ENCODE data around the gene ITM2A. TPM values are rescaled to one million over a fixed set of nuclear protein-coding genes. Genes with fewer than 3 reads are reported as not detected.

Gene ITM2A
- total RNA-seq, 1 experiment from 2014 or later: 25.7 TPM

DNA sequence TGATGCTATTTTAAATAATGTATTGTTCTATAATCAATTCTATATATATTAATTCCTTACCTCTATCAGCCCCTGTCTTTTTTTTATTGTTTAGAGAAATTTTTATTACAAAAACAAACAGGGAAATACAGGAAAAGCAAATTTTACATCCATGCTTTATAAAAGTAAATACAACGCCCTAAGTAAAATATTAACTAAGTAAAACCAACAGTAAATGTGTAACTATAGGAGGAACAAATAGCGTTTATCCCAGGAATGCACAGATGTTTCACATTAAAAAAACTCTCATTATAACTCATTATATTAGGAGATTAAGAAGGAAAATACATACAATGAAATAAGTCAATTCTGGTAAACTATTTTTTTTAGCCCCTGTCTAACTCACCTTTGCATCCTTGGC, 8.2 kb upstream of the ITM2A start:
- Mint-ChIP-seq H3K27me3 (ENCODE audit: unreplicated experiment) (no peaks in the 10 kb centered on the region), H3K36me3 (ENCODE audit: insufficient read depth, unreplicated experiment) (no peaks in the 10 kb centered on the region), H3K4me3 (ENCODE audit: low read depth, unreplicated experiment) (no peak overlapping the region), H3K4me1 (ENCODE audit: low read depth, unreplicated experiment) (peaks cover 20% of the 10 kb centered on the region), H3K27ac (ENCODE audit: unreplicated experiment) (no peak overlapping the region), H3K9me3 (ENCODE audit: low read depth, unreplicated experiment) (peaks cover 4% of the 10 kb centered on the region)
- BruUV-seq (replicated peaks): no TSS peak
- intact Hi-C loops (cut with micrococcal nuclease; ENCODE audit: unreplicated experiment): no loop called here
- TF ChIP-seq CTCF (IDR thresholded peaks at IDR 0.05; ENCODE audit: unreplicated experiment): no peak
- no peak for DNase-seq
- CTCF ChIA-PET: no interaction called here

DNA sequence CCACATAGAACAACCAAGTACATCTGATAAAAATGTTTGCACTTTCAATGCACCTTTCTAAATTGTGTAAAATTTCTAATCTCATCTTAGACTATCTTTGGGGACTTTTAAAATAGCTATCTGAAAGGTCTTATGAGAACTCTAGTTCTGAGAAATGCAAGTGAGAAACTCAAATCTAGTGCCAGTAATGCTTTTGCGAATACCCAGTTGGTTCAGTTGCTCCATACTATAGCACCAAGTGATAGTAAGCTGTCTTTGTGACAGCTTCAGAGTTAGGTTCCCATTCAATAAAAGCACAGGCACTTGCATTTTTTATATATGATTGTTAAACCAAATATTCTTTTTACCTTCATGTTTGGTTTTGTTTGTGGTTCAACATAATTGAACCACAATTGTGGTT, 4.5 kb upstream of the ITM2A start:
- CTCF ChIA-PET: no interaction called here
- Mint-ChIP-seq H3K4me1 (ENCODE audit: low read depth, unreplicated experiment) (peaks cover 40% of the 10 kb centered on the region), H3K4me3 (ENCODE audit: low read depth, unreplicated experiment) (no peak overlapping the region), H3K9me3 (ENCODE audit: low read depth, unreplicated experiment) (peaks cover 3% of the 10 kb centered on the region), H3K27ac (ENCODE audit: unreplicated experiment) (no peak overlapping the region), H3K27me3 (ENCODE audit: unreplicated experiment) (no peaks in the 10 kb centered on the region), H3K36me3 (ENCODE audit: insufficient read depth, unreplicated experiment) (peaks cover 7% of the 10 kb centered on the region)
- no peak for DNase-seq
- no TSS peak for BruUV-seq (replicated peaks)
- intact Hi-C loops (cut with micrococcal nuclease; ENCODE audit: unreplicated experiment): no loop called here
- no peak for TF ChIP-seq CTCF (IDR thresholded peaks at IDR 0.05; ENCODE audit: unreplicated experiment)

DNA sequence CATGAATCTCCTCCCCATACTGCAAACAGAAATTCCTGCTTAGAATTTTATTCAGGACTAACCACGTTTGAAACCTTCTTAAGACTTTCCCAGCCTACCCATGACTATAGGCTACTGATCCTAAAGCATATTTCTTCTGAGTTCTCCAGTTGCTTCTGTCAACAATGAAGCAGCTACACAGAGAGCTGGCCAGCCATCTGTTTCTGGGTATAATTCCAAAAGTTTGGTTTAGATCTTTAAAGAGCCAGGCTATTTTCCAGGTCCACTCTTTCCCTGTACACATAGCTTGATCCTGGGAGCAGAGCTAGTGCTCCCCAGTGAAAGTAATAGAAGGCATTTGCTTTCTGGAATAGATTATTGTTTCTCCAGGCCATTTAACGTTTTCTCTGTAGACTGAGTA, 4.0 kb upstream of the ITM2A start:
- no peak for TF ChIP-seq CTCF (IDR thresholded peaks at IDR 0.05; ENCODE audit: unreplicated experiment)
- Mint-ChIP-seq H3K9me3 (ENCODE audit: low read depth, unreplicated experiment) (peaks cover 2% of the 10 kb centered on the region), H3K36me3 (ENCODE audit: insufficient read depth, unreplicated experiment) (peaks cover 12% of the 10 kb centered on the region), H3K4me1 (ENCODE audit: low read depth, unreplicated experiment) (peaks cover 41% of the 10 kb centered on the region), H3K27ac (ENCODE audit: unreplicated experiment) (no peak overlapping the region), H3K4me3 (ENCODE audit: low read depth, unreplicated experiment) (no peak overlapping the region), H3K27me3 (ENCODE audit: unreplicated experiment) (no peaks in the 10 kb centered on the region)
- no peak for DNase-seq
- BruUV-seq (replicated peaks): no TSS peak
- intact Hi-C loops (cut with micrococcal nuclease; ENCODE audit: unreplicated experiment): no loop called here
- CTCF ChIA-PET: no interaction called here

GRCh38 chrX:79369871-79370270, 2.7 kb upstream of the ITM2A start:
- Mint-ChIP-seq H3K9me3 (ENCODE audit: low read depth, unreplicated experiment) (peaks cover 1% of the 10 kb centered on the region), H3K4me3 (ENCODE audit: low read depth, unreplicated experiment) (no peak overlapping the region), H3K4me1 (ENCODE audit: low read depth, unreplicated experiment) (peaks cover 47% of the 10 kb centered on the region), H3K27me3 (ENCODE audit: unreplicated experiment) (no peaks in the 10 kb centered on the region), H3K27ac (ENCODE audit: unreplicated experiment) (no peak overlapping the region), H3K36me3 (ENCODE audit: insufficient read depth, unreplicated experiment) (peaks cover 12% of the 10 kb centered on the region)
- TF ChIP-seq CTCF (IDR thresholded peaks at IDR 0.05; ENCODE audit: unreplicated experiment): no peak
- DNase-seq: no peak
- CTCF ChIA-PET: no interaction called here
- BruUV-seq (replicated peaks): no TSS peak
- intact Hi-C loops (cut with micrococcal nuclease; ENCODE audit: unreplicated experiment): loop anchor here (5.0 kb wide), 1 partner anchor 42 kb away; no protein-coding TSS in a partner anchor

All from Calu3 (cell line).